AG04450 (cell line): ENCODE measurements around the gene TIMM50. TPM values are rescaled to one million over a fixed set of nuclear protein-coding genes. Genes with fewer than 3 reads are reported as not detected.
A peak's percentile ranks its signal among the peaks of the same experiment; 100 is the strongest.

Source experiments
- CTCF ChIA-PET: fragments of 300-600, 350-600 bp; formaldehyde crosslinking; extraction: SDS; loops from one replicate; lab custom pipeline; 2022; ENCODE audit warnings: antibody characterized with exemption, inconsistent platforms; lab: Charles Lee
- POLR2A ChIA-PET: fragments of 350-600 bp; formaldehyde crosslinking; extraction: SDS; loops from one replicate; lab custom pipeline; 2021; ENCODE audit warnings: antibody characterized with exemption, inconsistent platforms; lab: Yijun Ruan, JAX
- DNase-seq: peaks from one replicate; pipeline ENCODE4 v3.0.0-alpha.2; 2011; ENCODE audit warnings: low read depth, low spot score
- H3K27ac ChIP-seq: one replicate; pipeline ENCODE4 v1.5.1; 2012; ENCODE audit warnings: low read depth, low read length, control low read depth
- H3K27me3 ChIP-seq: one replicate; pipeline ENCODE4 v1.6.0; 2012; ENCODE audit warnings: low read length; ENCODE audit not compliant: control insufficient read depth, insufficient read depth
- H3K4me3 ChIP-seq: 2 replicates; pipeline ENCODE4 v1.5.1; 2011; ENCODE audit warnings: mild to moderate bottlenecking, low read depth, low read length, control low read depth
- H3K9me3 ChIP-seq: 2 replicates; pipeline ENCODE4 v1.5.1; 2012; ENCODE audit warnings: low read length; ENCODE audit not compliant: control insufficient read depth, insufficient read depth
- polyA plus RNA-seq: library from polyadenylated mRNA; depleted of rRNA; stranded (reverse); fragments of >200 nt; gene quantifications from 2 replicates; pipeline ENCODE4 v1.2.3, GENCODE V29; 2011
- TF ChIP-seq, protein P1 (sequence below): IDR thresholded peaks from 2 replicates; pipeline ENCODE4 v1.5.1; 2011; ENCODE audit warnings: low read depth, low read length, control low read depth, inconsistent platforms

TIMM50 gene
- polyA plus RNA-seq, 1 experiment, result 58.9 TPM

DNA sequence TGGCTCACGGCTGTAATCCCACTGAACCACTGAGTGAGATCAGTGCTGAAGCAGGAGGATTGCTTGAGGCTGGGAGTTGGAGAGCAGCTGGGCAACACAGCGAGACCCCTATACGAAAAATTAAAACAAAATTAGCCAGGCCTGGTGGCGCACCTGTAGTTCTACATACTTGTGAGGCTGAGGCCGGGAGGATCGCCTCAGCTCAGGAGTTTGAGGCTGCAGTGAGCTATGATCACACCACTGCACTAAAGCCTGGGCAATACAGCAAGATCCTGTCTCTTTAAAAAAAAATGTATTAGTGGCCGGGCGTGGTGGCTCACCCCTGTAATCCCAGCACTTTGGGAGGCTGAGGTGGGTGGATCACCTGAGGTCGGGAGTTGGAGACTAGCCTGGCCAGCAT is 28.0 kb downstream of the TIMM50 start:
- ChIA-PET CTCF (no interaction called here), POLR2A (no interaction called here)
- no peak for DNase-seq

DNA sequence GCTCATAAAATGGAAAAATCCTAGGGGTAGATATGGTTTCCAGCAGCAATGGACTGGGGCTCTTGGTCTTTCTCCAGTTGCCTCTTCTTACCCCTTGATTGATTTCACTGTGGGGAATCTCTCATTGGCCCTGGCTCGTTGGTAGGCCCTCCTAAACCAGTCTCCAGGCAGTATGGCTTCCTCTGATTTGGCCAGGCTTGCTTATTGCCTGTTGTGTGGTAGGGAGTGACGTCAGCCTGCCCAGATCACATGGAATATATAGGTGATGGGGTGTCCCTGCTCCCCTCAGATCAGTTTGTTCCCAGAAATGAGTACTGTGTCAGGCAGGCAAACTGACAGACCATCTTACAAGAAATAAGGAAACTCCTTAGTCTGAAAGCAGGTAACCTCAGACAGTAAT is 28.6 kb downstream of the TIMM50 start:
- CTCF ChIA-PET, result no interaction called here

More for the DNA sequence above, 28.0 kb downstream of the TIMM50 start:
- H3K4me3 ChIP-seq, result no peak overlapping the region
- TF ChIP-seq, protein P1, sequence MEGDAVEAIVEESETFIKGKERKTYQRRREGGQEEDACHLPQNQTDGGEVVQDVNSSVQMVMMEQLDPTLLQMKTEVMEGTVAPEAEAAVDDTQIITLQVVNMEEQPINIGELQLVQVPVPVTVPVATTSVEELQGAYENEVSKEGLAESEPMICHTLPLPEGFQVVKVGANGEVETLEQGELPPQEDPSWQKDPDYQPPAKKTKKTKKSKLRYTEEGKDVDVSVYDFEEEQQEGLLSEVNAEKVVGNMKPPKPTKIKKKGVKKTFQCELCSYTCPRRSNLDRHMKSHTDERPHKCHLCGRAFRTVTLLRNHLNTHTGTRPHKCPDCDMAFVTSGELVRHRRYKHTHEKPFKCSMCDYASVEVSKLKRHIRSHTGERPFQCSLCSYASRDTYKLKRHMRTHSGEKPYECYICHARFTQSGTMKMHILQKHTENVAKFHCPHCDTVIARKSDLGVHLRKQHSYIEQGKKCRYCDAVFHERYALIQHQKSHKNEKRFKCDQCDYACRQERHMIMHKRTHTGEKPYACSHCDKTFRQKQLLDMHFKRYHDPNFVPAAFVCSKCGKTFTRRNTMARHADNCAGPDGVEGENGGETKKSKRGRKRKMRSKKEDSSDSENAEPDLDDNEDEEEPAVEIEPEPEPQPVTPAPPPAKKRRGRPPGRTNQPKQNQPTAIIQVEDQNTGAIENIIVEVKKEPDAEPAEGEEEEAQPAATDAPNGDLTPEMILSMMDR, result no peak
- H3K27me3 ChIP-seq, result peaks cover 28% of the 10 kb centered on the region
- peaks cover 2% of the 10 kb centered on the region; the same call in 1 of the 2 replicates for H3K9me3 ChIP-seq
- no peak overlapping the region for H3K27ac ChIP-seq

DNA sequence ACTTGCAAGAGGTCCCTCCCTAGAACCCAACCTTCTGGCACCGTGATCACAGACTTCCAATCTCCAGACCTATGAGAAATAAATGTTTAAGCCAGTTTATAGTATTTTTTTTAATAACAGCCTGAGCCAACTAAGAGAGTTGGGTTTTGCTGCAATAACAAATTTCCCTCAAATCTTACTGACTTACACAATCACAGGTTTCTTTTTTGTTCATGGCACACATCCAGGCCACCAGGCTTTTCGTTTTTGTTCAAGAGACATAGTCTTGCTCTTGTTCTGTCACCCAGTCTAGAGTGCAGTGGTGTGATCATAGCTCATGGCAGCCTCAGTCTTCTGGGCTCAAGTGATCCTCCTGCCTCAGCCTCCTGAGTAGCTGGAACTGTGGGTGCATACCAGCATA is 32.4 kb downstream of the TIMM50 start:
- ChIA-PET CTCF (interaction anchor here (0.7 to 1.4 kb wide), 2 partner anchors 27 to 551 kb away, joined by 4 read pairs; partner anchors contain the start of gene EID2), POLR2A (no interaction called here)
- no peak overlapping the region for H3K27ac ChIP-seq
- H3K9me3 ChIP-seq, result no peaks in the 10 kb centered on the region; the same call in 1 of the 2 replicates
- no peak overlapping the region for H3K4me3 ChIP-seq
- peaks cover 48% of the 10 kb centered on the region for H3K27me3 ChIP-seq
- DNase-seq, result no peak
- TF ChIP-seq, protein P1, result no peak

More for the DNA sequence above, 28.6 kb downstream of the TIMM50 start:
- no peak overlapping the region for H3K27ac ChIP-seq
- POLR2A ChIA-PET, result no interaction called here
- H3K27me3 ChIP-seq, result peaks cover 32% of the 10 kb centered on the region
- H3K4me3 ChIP-seq, result no peak overlapping the region
- DNase-seq, result no peak
- TF ChIP-seq, protein P1, result no peak
- peaks cover 2% of the 10 kb centered on the region; the same call in 1 of the 2 replicates for H3K9me3 ChIP-seq

DNA sequence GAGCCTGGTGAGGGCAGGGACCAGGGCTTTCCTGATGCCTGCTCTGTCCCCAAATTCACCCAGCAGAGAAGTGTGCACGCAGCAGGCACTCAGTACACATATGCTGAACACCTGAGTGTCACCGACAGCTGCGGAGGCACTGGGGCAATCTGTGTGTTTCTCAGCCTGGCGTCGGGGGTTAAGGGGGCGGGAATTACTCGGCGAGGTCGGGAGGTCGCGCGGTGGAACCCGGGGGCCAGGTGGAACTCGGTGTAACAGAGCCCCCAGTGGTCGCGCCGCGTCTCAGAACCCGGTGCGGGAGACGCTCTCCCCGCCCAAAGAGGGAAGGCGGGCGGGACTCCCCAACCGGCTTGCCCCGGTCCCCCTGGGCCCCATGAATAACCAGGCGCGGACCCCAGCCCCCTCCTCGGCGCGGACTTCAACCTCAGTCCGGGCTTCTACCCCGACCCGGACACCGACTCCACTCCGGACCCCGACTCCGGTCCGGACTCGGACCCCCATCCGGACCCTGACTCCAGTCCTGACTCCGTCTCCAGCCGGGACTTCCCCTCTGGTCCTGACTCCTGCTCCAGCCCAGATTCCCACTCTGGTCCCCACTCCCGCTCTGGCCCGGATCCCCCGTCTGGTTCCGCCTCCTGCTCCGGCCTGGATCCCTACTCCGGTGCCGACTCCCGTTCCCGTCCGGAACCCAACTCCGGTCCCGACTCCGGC is 34.4 kb downstream of the TIMM50 start, which contains the start of gene SELENOV:
SELENOV (plus strand) TSS at position 300 of the 711 bp plus-strand sequence; CDS start at position 374, 74 bp downstream.
- CTCF ChIA-PET, result interaction anchor here (1.4 kb wide), 1 partner anchor 17 kb away, joined by 4 read pairs; no protein-coding TSS in a partner anchor
- DNase-seq, result no peak

More for the DNA sequence above, 34.4 kb downstream of the TIMM50 start, which contains the start of gene SELENOV:
- H3K9me3 ChIP-seq, result no peaks in the 10 kb centered on the region; the same call in 1 of the 2 replicates
- H3K4me3 ChIP-seq, result peak within 1 kb of the TSS; percentile 13
- H3K27me3 ChIP-seq, result peaks cover 50% of the 10 kb centered on the region
- TF ChIP-seq, protein P1, result no peak
- H3K27ac ChIP-seq, result no peak within 1 kb of the TSS
- POLR2A ChIA-PET, result no interaction called here
